Right cardiac atrium (tissue), 5 donors: ENCODE measurements around the gene ATP8B3. TPM values are rescaled to one million over a fixed set of nuclear protein-coding genes. Genes with fewer than 3 reads are reported as not detected.
A peak's percentile ranks its signal among the peaks of the same experiment; 100 is the strongest.

ENCODE experiments used
- ATAC-seq, 2 donors: fragments of 200-7000 bp; cut with Tn5 transposase; one replicate each; pipeline versions ENCODE4 v1.8.0 to v1.9.1; 2020; ENCODE audit warnings: moderate library complexity in 2 of 2, mild to moderate bottlenecking in 1 of 2
- DNase-seq, 3 donors: peaks; one replicate each; pipeline ENCODE4 v3.0.0-alpha.2; 2020
- H3K27ac ChIP-seq: one replicate; pipeline ENCODE4 v1.5.1; 2013; ENCODE audit warnings: mild to moderate bottlenecking, low read length, control low read depth, moderate library complexity
- H3K27me3 ChIP-seq: one replicate; pipeline ENCODE4 v1.6.1; 2013; ENCODE audit not compliant: control insufficient read depth, insufficient read depth
- H3K4me1 ChIP-seq: one replicate; pipeline ENCODE4 v1.6.1; 2013; ENCODE audit warnings: low read length; ENCODE audit not compliant: control insufficient read depth, insufficient read depth
- H3K4me3 ChIP-seq: one replicate; pipeline ENCODE4 v1.5.1; 2013; ENCODE audit warnings: low read length, control low read depth
- H3K9me3 ChIP-seq: one replicate; pipeline ENCODE4 v1.6.1; 2013; ENCODE audit warnings: low read length; ENCODE audit not compliant: control insufficient read depth
- WGBS: extraction: QIAGEN DNeasy Blood & Tissue Kit; methylation state at CpG from one replicate; pipeline ENCODE4 v1.1.7; 2013; 5-methylcytosine and 5-hydroxymethylcytosine counted together
- intact Hi-C, 4 donors: fragments of 100-400 bp; cut with DNase I; formaldehyde crosslinking; loops; one replicate each; pipeline versions ENCODE4 v1.11.0 to v1.14.0; 2022 to 2023
- polyA plus RNA-seq: library from polyadenylated mRNA; stranded (reverse); fragments of 200-250 nt; gene quantifications from one replicate; pipeline ENCODE4 v1.2.3, GENCODE V29; 2013
- total RNA-seq, 4 donors: library from RNA; stranded (reverse); fragmentation: NEBNext Ultra II Directional; extraction: Animal tissue kit (Norgen Biotek cat#: 25700); gene quantifications; one replicate each; pipeline ENCODE4 v1.2.1, GENCODE V29; 2021
- donor health status: healthy with polysubstance abuse.
- donor health status: DM: no; HTN: yes; CAD: no.
- donor health status: DM: no; HTN: no; CAD: no.
- donor health status: DM: no; HTN: yes; CAD: no; lungs with severe emphysema.
- donor health status: DM: yes; HTN: yes; CAD: no.

Gene ATP8B3
- total and polyA plus RNA-seq, 5 donors, result 0.53 to 1.9 (median 1.4) TPM

DNA sequence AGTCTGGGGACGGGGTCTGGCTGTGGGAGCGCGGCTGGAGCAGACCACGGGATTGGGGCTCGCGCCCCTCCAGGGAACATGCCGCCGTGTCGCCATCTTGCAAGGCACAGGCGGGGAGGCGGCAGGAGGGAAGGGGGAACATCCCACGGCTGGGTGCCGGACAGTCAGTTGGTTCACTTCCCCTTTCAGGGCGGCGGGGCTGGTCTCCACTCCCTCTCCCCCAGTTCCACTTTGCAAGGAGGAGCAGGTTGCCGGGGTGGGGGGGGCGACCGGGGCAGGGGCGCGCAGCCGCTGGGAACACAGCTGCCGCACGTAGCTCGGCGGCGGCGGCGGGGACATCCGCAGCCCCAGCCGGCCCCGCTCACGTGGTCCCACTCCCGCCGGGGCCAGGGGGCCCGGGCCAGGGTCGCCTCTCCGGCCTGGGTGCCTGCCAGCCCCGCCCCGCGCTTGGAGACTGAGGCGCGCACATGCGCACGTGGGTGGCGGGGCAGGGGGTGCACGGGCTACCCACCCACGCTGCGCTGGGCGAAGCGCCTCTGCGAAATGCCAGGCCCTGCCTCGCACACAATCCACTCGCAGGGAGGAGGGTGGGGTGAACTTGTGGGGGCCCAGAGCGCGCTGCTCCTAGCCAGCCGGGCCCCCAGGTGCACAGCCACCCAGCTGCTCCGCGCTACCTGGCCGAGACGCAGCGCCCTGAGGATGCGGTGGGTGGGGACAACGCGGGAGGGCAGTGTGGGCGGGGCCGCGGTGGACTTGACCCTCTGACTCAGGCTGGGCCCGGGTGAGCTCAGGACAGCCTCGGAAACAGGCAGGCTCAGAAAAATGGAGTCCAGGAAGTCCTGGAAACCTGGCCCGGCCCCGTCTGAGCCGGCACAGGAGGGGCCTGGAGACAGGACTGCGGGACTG, 44.9 kb upstream of the ATP8B3 start:
- no peaks in the 10 kb centered on the region for H3K27me3 ChIP-seq
- 2% methylated on average over 68 of the region's 73 CpGs for WGBS
- ATAC-seq (peak; percentile 40 to 60), DNase-seq (peak; percentile 89 to 93 (median 93))
- H3K4me1 ChIP-seq, result peaks cover 11% of the 10 kb centered on the region
- intact Hi-C loops, result no loop called here
- H3K4me3 ChIP-seq, result peak overlapping the region; percentile 37
- H3K27ac ChIP-seq, result peak overlapping the region; percentile 73
- H3K9me3 ChIP-seq, result no peaks in the 10 kb centered on the region

DNA sequence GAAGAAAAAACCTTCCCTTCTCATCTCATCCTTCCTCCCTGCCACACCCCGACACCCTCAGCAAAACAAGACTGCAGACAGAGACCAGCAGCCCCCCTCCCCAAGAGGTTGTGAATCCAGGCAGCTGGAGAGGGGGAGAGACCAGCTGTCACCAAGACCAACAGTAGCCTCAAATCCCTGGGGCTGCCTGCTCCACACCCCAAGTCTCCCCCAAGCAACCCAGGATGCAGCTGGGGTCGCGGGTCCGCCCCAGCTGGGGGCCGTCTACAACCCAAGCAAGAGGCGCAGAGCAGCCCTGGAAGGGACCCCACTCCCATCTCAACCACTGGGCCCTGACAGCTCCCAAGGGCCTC, 44.2 kb upstream of the ATP8B3 start:
- Histone ChIP-seq H3K4me1 (peaks cover 8% of the 10 kb centered on the region), H3K9me3 (no peaks in the 10 kb centered on the region), H3K4me3 (peak overlapping the region; percentile 37), H3K27ac (peak overlapping the region; percentile 73), H3K27me3 (no peaks in the 10 kb centered on the region)
- ATAC-seq (no peak), DNase-seq (no peak)
- intact Hi-C loops, result no loop called here
- whole genome bisulfite sequencing, result 40% methylated on average over 6 of the region's 6 CpGs

DNA sequence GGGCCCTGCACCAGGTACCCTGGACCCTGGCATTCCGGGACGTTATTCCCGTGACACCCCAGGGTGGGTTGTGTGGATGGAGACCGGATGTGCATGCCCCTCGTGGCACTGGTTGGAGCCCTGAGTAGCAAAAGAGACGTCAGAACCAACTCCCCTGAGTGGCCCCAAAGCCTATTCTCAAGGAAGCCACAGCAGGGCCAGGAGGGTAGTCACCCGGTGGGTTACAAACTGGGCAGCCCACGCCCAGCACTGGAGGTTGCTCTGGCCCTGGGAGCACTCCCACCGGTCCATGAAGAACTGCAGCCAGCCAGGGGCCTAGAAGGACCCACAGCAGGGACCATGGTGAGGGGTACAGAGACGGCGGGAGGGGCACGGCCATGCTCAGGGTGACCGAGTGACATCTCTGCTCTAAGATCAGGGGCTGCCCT, 43.8 kb upstream of the ATP8B3 start:
- peak in 1 of 2 donors; percentile 0 for ATAC-seq
- H3K4me3 ChIP-seq, result peak overlapping the region; percentile 4
- no peaks in the 10 kb centered on the region for H3K27me3 ChIP-seq
- H3K27ac ChIP-seq, result peak overlapping the region; percentile 73
- 37% methylated on average over 13 of the region's 13 CpGs for WGBS
- H3K4me1 ChIP-seq, result peaks cover 6% of the 10 kb centered on the region
- intact Hi-C loops, result no loop called here
- DNase-seq, result peak in 1 of 3 donors; percentile 74
- no peaks in the 10 kb centered on the region for H3K9me3 ChIP-seq

DNA sequence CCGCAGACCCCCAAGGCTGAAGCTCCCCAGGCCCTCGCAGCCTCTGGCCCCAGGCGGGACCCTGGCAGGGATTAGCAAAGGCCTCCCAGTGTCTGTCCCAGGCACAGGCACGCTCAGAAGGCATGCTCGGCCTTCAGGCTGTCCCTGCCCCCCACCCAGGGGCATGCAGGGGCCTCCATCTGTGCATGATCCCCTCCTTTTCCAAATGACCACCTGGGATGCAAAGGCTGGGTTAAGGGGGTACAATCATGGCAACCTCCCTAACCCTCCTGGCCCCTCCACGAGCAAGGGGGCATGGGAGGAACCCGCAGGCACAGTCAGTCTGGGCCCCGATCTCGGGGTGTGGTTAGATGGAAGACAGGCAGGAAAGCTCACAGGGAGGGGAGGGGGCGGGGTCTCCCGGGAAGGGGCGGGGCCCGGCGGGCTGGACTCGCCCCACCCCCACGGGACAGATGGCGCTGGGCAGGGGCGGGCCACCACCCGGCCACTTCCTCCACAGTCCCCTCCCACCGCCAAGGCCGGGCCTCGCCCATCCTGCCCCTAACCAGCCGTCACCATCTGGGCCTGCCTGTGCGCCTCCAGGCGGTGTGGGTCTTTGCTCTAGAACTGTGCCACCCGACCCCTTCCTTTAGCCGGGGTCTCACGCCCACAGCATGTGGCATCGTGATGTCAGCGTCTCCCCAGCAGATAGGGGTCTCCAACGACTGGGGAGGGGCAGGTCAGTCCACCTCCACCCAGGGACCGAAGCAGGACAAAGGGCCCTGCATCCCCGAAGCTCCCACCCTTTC, 43.2 kb upstream of the ATP8B3 start:
- DNase-seq, result peak; percentile 93 to 97 (median 97)
- peak overlapping the region; percentile 74 for H3K27ac ChIP-seq
- H3K9me3 ChIP-seq, result no peaks in the 10 kb centered on the region
- WGBS, result 16% methylated on average over 33 of the region's 33 CpGs
- intact Hi-C loops, result no loop called here
- ATAC-seq, result peak; percentile 84 to 85
- H3K4me3 ChIP-seq, result peak overlapping the region; percentile 4
- peaks cover 2% of the 10 kb centered on the region for H3K4me1 ChIP-seq
- no peaks in the 10 kb centered on the region for H3K27me3 ChIP-seq

DNA sequence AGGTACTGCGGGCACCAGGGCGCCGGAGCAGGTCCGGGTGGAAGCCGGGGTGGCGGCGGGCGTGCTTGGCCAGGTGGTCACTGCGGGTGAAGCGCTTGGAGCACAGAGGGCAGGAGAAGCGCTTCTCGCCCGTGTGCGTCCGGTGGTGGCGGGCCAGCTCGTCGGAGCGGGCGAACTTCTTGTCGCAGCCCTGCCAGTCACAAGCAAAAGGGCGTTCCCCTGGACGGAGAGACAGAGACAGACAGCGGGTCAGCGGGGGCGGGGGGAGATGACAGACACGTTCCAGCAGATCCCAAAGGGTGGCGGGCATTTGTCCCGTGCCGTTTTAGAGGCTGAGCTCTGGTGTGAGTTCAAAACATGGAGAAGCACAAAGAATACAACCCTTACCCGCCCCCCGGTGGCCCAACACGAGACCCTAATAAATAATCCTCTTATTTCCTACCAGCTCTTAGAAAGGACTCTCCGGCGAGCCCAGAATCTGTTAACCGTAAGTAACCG, 42.5 kb upstream of the ATP8B3 start:
- intact Hi-C loops, result no loop called here
- H3K4me1 ChIP-seq, result no peaks in the 10 kb centered on the region
- DNase-seq, result peak; percentile 56 to 84 (median 83)
- no peak for ATAC-seq
- H3K27ac ChIP-seq, result peak overlapping the region; percentile 74
- H3K27me3 ChIP-seq, result no peaks in the 10 kb centered on the region
- H3K4me3 ChIP-seq, result no peak overlapping the region
- 68% methylated on average over 37 of the region's 37 CpGs for WGBS
- no peaks in the 10 kb centered on the region for H3K9me3 ChIP-seq

DNA sequence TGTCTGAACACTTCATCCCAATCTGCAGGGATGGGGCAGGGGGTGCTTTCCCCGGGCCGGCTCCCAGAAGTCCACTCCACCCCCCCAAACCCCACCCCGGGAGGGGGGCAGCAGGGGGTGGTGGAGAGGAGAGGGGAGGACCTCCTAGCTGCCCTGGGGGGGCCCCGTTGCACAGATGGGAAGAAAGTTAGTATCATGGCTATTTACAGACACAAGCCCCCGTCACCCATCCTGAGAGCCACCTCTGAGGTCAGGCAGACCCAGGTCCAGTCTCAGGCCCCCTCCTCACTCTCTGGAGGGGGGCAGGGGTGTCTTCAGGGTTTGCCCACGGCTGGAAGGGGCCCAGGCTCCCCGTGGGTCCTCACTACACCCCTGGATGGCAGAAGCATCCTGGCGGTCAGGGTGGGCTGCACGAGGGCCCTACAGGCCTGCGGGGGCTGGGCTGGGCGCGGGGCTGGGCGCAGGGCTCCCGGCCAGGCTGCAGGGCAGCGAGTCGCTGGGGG, 42.0 kb upstream of the ATP8B3 start:
- 71% methylated on average over 16 of the region's 16 CpGs for WGBS
- intact Hi-C loops, result no loop called here
- no peaks in the 10 kb centered on the region for H3K9me3 ChIP-seq
- ATAC-seq (no peak), DNase-seq (peak in 1 of 3 donors; percentile 72)
- H3K4me1 ChIP-seq, result no peaks in the 10 kb centered on the region
- H3K4me3 ChIP-seq, result no peak overlapping the region
- no peaks in the 10 kb centered on the region for H3K27me3 ChIP-seq
- H3K27ac ChIP-seq, result no peak overlapping the region

DNA sequence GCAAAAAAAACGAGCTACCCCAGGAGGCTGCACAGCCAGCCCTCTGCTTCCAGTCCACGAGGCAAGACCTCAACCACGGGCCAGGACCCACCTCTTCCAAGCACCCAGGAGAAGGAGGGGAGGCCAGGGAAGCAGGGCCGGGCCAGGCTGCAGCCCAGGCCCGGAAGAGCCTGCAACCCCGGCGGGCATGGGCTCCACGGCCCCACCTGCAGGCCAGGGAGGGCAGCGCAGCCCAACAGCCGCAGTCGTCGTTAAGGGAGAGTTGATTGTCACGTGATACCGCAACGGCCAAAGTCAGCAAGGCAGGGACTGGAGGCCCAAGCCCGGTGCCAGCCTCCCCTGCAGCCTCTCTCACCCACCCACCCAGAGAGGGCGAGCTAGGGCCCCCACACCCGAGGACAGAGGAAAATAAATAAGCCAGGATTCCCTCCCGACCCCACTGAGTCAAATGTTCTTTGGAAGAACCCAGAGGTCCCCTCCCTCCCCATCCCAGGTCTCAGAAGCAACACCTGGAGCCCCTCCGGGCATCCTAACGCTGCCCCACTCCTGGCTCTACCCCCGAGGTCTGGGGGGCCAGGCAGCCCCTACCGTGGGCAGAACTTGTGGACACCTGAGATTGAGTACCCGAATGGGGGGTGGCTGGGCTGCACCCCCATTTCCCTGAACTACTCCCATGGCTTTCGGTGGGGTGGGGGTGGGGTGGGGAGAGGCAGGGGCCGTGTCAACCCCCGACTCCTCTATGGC, 41.4 kb upstream of the ATP8B3 start:
- no peak overlapping the region for H3K4me3 ChIP-seq
- no peaks in the 10 kb centered on the region for H3K9me3 ChIP-seq
- 41% methylated on average over 27 of the region's 27 CpGs for WGBS
- no peaks in the 10 kb centered on the region for H3K27me3 ChIP-seq
- peak; percentile 74 to 92 (median 90) for DNase-seq
- intact Hi-C loops, result no loop called here
- peak; percentile 0 to 1 for ATAC-seq
- H3K4me1 ChIP-seq, result no peaks in the 10 kb centered on the region
- H3K27ac ChIP-seq, result no peak overlapping the region

DNA sequence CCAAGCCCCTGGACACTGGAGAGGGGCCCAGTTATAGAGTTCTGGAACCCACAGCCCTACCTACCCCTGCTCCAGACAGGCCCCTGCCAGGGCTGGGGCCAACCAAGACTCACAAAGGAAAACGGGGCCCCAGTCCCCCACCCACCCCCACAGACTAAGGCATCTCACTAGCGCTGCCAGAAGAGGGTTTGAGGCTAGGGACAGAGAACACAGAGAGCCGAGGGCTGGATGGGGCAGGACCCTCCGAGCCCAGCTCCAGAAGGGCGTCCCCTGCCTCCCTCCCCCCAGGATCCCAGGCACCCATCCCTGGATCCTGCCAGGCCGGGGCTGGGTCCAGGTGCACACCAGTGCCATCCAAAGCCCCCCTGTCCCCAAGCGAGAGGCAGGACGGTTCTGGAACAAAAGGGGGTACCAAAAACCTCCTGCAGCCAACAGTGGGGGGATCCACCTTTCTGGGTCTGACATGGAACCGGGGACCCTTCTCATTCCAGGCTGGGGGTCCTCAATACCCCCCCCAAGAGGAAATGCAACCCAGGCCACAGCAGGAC, 40.6 kb upstream of the ATP8B3 start:
- peak in 2 of 3 donors; percentile 57 to 67 for DNase-seq
- Histone ChIP-seq H3K27ac (no peak overlapping the region), H3K4me1 (no peaks in the 10 kb centered on the region), H3K4me3 (no peak overlapping the region), H3K27me3 (no peaks in the 10 kb centered on the region), H3K9me3 (no peaks in the 10 kb centered on the region)
- intact Hi-C loops, result no loop called here
- 79% methylated on average over 9 of the region's 9 CpGs for WGBS
- ATAC-seq, result no peak

DNA sequence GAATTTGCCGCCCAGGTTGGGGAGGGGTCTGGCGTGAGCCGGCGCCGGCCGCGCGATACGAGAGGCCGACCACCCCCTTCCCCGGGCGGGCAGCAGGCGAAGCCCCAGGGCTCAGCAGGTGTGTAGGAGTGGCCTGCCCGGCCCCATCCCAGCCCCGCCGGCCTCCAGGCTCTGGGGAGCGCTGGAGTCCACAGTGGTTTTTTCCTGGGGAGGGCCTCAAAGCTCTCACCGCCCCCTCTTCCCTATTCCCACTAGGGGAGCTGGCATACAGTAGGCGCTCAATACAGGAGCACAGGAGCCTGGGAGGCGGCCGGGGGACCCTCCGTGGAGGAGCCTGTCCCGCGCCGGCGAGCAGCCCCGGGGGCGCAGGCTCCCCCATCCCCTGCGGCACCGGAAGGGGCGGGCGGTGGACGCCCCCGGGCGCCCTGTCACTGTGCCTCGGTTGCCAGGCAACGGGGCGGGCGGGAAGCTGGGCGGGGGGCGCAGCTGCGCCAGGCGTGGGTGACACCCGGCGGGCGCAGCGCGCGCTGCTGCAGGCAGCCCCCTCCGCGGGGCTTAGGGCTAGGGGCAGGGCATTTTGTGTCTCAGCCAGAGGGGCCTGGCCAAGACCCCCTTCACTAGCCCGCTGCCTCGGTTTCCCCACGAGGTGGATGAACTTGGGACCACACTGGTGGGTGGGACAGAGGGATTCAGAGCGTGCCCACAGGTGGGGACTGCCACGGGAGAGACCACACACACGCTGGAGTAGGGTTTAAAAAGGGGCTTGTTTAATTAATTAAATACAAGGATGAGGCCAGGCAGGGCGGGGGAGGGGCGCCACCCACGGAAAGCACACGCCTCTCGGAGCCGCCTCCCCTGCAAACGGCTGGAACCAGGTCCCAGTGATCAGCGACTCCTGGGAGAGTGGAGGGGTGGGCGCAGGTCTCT, 39.8 kb upstream of the ATP8B3 start:
- peaks cover 3% of the 10 kb centered on the region for H3K4me1 ChIP-seq
- H3K9me3 ChIP-seq, result no peaks in the 10 kb centered on the region
- H3K27me3 ChIP-seq, result no peaks in the 10 kb centered on the region
- DNase-seq (peak in 2 of 3 donors; percentile 61 to 80), ATAC-seq (no peak)
- 27% methylated on average over 66 of the region's 66 CpGs for whole genome bisulfite sequencing
- H3K27ac ChIP-seq, result no peak overlapping the region
- H3K4me3 ChIP-seq, result no peak overlapping the region
- intact Hi-C loops, result no loop called here
